ENCODE data around the gene PRDX2.
"Not testable (repeated sequence)": the region's sequence is repeated elsewhere in the genome, so short reads cannot be mapped to it uniquely, and the experiment has no call there.

PRDX2 gene

DNA sequence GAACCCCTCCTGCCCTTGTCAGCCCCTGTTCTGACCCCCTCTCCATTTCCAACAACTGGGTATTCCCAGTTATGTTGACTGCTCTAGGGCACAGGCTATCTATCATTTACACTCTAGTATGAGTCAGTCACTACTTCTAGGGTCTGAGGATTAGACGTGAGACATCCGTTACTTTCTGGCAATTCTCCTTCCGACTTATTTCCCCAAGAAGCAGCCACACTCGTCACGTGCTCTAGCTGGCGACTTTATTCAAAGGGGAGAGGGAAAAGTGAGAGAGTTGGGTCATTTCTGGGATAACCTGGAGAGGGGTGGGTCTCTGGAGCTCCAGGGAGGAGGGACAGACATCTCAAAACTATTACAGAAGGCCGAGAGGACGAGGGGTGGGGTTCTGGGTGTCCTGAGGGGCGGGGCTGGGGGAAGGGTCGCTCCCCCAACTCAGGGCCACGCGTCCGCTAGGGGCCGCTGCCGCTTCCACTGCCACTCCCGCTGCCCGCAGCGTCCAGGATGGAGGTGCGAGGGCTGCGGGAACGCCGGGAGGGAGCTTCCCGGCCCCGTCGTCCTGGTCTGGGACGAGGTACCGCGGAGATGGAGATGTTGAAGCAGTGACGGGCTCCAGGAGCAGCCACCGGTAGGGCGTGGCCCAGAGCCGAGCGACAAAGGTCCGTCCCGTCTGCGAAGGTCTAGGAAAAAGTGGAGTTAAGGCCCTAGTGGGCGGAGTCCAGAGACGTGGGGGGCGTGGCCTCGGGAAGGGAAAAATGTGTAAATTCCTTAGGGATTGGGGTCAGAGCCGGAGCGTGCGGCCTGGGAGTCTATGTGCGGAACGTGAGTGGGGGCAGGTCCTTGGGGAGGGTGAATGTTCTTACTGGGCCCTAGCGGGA, 23.9 kb upstream of the PRDX2 start:
- no peak for DNase-seq (ENCODE audit: low read depth)

DNA sequence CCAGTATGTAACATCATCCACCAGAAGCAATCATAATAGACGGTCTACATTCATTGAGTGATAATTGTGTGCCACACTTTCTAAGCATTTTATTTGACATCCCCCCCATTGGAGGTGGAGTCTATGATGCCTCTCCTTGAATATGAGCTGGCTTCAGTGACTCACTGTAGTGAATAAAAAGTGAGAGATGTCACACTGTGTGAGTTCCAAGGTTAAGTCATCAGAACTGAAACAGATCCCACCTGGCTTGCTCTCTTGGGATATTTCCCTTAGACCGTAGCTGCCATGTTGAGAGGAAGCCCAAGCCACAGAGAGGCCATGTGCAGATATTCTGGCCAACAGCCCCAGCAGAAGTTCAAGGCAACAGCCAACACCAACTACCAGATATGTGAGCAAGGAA, 20.2 kb upstream of the PRDX2 start:
- DNase-seq (ENCODE audit: low read depth): no peak

GRCh38 chr19:12817810-12818209, 16.2 kb upstream of the PRDX2 start:
- not testable (repeated sequence) for DNase-seq (ENCODE audit: low read depth)

GRCh38 chr19:12817188-12817587, 15.6 kb upstream of the PRDX2 start:
- DNase-seq (ENCODE audit: low read depth): not testable (repeated sequence)

GRCh38 chr19:12815088-12815487, 13.5 kb upstream of the PRDX2 start:
- DNase-seq (ENCODE audit: low read depth): no peak

GRCh38 chr19:12806242-12807081, 4.9 kb upstream of the PRDX2 start, which contains the start of gene RNASEH2A:
RNASEH2A (plus strand) TSS chr19:12806584; CDS start chr19:12806674, 90 bp downstream.
- peak; percentile 74 for DNase-seq (ENCODE audit: low read depth)

DNA sequence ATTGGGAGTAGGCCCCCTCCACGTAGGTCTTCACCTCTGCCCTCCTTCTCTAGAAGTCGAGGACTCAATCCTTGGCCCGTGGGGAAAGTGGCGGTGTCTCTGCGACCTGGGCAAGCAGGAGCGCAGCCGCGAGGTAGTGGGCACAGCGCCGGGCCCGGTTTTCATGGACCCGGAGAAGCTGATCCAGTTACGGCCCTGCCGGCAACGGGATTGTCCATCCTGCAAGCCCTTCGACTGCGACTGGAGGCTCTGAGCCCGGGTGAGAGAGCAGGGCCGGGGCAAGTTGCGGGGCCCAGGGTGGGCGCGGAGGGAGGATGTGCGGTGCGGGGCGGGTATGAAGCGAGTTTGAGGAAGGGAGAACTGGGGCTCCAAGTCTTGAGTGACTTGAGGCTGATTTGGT, 2.5 kb upstream of the PRDX2 start:
- DNase-seq (ENCODE audit: low read depth): no peak

- DNase-seq (ENCODE audit: low read depth): no peak
These were observed 887 bp upstream of the PRDX2 start for GRCh38 chr19:12802267-12803106.

GRCh38 chr19:12800923-12801465, 606 bp downstream of the PRDX2 start:
- DNase-seq (ENCODE audit: low read depth): no peak

DNA sequence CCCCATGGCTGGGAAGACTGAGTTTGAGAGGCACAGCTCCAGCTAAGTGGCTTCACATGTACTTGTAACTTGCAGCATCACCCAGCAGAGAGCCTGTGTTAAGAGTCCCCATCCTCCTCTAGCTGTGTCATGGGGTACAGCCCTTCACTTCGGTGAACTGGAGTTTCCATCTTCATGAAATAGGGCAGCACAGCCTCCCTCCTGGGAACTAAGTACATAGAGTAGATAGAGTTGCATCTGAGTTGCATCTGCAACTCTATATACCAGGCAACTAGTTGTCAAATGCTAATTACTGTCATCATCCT, 1.2 kb downstream of the PRDX2 start:
- DNase-seq (ENCODE audit: low read depth): no peak

DNA sequence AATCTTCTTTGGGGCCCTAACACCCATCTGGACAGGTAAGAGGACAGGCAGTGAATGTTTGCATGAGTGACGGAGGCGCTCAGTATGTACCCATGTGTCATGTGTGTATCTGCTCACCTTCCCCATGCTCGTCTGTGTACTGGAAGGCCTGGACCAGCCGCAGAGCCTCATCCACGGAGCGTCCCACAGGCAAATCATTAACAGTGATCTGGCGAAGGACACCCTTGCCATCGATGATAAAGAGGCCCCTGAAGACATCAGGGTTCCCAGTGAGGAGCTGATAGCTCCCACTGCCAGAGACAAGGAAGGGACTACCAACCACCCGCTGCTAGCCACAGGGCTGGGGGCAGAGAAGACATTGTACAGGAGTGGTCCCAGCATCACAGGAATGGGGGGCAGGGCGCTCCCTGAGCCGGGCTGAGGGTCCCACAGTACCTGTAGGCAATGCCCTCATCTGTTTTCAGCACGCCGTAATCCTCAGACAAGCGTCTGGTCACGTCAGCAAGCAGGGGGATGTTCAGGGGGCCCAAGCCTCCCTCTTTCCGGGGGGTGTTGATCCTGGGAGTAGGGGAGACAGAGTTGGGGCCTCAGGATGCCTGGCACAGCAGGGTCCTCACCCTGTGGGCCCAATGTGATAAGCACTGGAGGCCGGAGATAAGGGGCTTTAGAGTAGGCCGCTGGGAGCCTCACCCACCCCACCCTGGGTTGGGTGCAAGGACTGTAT, 1.7 kb downstream of the PRDX2 start:
- DNase-seq (ENCODE audit: low read depth): no peak

DNA sequence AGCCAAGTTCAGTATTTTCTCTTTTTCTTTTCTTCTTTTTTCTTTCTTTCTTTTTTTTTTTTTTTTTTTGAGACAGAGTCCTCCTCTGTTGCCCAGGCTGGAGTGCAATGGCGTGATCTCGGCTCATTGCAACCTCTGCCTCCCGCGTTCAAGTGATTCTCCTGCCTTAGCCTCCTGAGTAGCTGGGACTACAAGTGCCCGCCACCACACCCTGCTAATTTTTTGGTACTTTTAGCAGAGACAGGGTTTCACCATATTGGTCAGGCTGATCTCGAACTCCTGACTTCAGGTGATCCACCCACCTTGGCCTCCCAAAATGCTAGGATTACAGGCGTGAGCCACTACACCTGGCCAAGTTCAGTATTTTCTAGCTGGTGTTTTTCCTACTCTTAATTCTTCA, 4.0 kb downstream of the PRDX2 start:
- not testable (repeated sequence) for DNase-seq (ENCODE audit: low read depth)

DNA sequence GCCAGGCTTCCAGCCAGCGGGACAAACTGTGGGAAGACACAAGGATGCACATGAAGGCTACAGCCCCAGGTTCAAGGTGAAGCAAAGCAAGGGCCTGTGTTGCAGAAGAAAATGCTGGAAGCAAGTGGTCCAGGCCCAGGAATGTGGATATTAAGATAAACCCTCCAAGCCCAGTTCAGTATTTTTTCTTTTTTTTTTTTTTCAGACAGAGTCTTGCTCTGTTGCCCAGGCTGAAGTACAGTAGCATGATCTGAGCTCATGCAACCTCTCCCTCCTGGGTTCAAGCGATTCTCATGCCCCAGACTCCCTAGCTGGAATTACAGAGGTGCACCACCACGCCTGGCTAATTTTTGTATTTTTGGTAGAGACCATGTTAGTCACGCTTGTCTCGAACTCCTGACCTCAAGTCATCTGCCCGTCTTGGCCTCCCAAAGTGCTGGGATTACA, 4.4 kb downstream of the PRDX2 start:
- DNase-seq (ENCODE audit: low read depth): no peak

DNA sequence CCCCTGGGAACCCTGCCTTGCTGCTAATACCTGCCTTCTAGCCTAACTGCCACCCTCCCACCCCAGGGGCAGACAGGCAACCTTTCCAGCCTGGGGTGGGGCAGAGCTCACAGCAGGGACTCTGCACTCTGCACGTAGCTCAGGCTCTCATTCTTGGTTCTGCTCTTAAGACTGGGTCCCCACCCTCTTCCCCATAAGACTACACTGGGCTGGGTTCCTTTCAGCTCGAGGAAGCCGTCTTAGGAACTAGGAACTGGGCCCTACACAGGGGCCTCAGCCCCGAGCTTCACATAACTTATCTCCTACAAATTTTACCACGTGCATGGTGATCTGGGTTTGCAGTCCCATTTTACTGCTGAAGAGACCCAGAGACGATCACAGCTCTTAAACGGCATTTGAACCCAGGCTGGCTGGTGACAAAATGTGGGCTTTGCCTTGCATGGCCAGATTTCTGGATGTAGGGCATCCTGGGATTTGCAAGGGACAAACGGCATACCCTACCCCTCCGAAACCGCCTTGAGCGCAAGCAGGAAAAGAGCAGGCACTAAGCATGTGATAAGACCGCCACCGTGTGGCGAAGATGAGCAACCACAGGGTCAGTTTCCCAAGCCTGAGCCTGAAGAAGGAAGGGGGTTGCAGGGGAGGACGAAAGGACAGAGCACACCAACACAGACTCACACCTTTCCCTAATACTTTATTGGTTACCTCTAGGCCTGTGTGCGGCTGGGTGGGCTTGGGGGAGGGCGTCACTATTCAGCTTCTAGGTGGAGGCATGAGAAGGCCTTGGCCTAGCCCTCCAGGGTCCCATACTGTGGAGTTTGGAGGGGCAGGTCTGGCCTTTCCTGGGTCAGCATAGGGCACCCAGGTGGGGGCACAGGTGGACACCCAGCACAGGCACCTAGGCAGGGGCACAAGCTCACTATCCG, 5.2 kb downstream of the PRDX2 start:
- DNase-seq (ENCODE audit: low read depth): peak; percentile 65

DNA sequence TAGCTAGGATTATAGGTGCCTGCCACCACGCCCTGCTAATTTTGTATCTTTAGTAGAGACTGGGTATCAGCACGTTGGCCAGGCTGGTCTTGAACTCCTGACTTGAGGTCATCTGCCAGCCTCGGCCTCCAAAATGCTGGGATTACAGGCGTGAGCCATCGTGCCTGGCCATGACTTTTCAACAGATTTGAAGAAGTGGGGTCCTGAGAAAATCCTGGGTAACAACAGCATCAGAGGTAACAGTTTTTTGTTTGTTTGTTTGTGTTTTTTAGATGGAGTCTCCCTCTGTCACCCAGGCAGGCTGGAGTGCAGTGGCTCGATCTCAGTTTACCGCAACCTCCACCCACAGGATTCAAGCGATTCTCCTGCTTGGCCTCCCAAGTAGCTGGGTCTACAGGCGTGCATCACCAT, 6.6 kb downstream of the PRDX2 start:
- no peak for DNase-seq (ENCODE audit: low read depth)

DNA sequence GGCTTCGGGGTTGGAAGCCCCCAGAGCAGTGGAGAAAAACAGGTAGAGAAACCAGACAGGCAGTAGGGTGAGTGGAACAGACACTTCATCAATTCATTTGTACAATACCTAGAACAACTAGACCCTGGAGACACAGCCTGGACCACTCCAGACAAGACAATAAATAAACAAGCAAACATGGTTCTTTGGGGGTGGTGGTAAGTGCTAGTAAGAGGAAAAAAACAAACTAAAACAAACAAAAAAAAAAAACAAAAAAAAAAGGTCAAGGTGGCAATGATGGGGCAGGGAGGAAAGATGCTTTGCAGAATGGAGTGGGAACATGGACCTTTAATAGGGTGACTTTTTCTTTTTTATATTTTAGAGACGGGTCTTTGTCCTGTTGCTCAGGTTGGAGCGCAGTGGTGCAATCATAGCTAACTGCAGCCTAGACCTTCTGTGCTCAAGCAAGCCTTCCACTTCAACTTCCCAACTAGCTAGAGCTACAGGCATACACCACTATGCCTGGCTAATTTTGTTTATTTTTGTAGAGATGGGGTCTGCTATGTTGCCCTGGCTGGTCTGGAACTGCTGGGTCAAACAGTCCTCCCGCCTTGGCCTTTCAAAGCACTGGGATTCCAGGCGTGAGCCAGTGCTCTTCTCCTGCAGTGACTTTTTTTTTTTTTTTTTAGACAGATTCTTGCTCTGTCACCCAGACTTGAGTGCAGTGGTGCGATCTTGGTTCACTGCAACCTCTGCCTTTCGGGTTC, 7.2 kb downstream of the PRDX2 start:
- DNase-seq (ENCODE audit: low read depth): no peak

DNA sequence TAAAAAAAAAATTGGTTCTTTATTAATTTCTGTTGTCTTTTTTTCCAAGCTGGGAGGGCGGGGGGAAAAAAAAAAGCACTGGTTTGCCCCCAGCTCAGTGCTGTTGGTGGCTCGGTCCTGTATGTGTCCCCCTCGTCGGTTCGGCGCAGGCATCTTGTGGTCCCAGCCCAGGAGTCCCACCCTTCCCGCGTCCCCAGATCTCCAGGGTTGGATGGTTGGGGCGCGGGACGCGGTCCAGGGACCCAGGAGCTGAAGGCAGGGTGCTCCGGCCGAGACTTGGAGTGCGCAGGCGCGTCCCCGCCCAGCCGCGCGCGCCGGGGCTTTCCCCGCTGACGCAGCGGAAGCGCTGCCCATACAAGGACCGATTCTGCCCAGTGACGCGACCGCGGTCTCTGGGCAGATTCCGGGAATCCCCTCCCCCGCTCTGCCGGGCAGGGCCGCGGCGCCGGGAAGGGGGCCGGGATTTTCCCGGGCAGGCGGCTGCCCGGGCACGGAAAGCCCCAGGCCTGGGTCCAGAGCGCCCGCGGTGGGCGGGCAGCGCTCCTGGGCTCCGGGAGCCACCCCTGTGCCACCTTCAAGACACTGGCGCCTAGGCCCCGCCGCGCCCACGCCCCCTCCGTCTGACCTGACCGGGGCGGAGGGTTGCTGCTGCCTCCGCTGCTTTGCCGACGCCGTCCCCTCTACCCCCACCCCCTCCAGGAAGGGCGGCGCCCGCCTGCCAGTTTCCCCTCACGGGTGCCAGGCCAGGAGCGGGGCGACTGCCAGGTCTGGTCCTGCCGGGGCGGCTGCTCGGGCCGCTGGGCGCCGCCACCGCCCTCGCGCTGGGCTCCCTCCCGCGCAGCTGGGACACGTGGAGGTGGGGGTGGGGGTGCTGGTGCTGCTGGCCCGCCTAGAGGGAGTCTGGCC, 8.1 kb downstream of the PRDX2 start:
- peak; percentile 90 for DNase-seq (ENCODE audit: low read depth)

DNA sequence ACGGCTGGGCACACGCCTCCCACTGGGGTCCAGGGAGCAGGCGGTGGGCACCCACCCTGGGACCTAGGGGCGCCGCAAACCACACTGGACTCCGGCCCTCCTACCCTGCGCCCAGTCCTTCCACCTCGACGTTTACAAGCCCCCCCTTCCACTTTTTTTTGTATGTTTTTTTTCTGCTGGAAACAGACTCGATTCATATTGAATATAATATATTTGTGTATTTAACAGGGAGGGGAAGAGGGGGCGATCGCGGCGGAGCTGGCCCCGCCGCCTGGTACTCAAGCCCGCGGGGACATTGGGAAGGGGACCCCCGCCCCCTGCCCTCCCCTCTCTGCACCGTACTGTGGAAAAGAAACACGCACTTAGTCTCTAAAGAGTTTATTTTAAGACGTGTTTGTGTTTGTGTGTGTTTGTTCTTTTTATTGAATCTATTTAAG, 8.7 kb downstream of the PRDX2 start:
- DNase-seq (ENCODE audit: low read depth): no peak

Data from stimulated activated CD8-positive, alpha-beta memory T cell treated with anti-CD3 and anti-CD28 coated beads, Interleukin-12 subunit alpha, Interleukin-12 subunit beta, amount 100 ng/mL, for 1 hour (primary cell).